HFF-Myc (cell line): ENCODE measurements around the gene BICC1.

Experiments
- DNase-seq: peaks from one replicate; pipeline ENCODE4 v3.0.0-alpha.2; 2011; ENCODE audit warnings: low read depth; ENCODE audit errors: extremely low read depth
- H3K4me3 ChIP-seq: replicated peaks from 2 replicates; pipeline ENCODE4 v1.5.1; 2011; ENCODE audit warnings: low read depth, mild to moderate bottlenecking, control low read depth, low read length
- TF ChIP-seq, protein P1 (sequence below): IDR thresholded peaks from 2 replicates; pipeline ENCODE4 v1.5.1; 2012; ENCODE audit warnings: mild to moderate bottlenecking, low read depth, low read length, control low read depth; ENCODE audit errors: missing control alignments

BICC1 gene

GRCh38 chr10:58609532-58610150 is 97.0 kb downstream of the BICC1 start:
- TF ChIP-seq, protein P1, sequence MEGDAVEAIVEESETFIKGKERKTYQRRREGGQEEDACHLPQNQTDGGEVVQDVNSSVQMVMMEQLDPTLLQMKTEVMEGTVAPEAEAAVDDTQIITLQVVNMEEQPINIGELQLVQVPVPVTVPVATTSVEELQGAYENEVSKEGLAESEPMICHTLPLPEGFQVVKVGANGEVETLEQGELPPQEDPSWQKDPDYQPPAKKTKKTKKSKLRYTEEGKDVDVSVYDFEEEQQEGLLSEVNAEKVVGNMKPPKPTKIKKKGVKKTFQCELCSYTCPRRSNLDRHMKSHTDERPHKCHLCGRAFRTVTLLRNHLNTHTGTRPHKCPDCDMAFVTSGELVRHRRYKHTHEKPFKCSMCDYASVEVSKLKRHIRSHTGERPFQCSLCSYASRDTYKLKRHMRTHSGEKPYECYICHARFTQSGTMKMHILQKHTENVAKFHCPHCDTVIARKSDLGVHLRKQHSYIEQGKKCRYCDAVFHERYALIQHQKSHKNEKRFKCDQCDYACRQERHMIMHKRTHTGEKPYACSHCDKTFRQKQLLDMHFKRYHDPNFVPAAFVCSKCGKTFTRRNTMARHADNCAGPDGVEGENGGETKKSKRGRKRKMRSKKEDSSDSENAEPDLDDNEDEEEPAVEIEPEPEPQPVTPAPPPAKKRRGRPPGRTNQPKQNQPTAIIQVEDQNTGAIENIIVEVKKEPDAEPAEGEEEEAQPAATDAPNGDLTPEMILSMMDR, result no peak
- no peak for DNase-seq
- H3K4me3 ChIP-seq, result no peak overlapping the region

DNA sequence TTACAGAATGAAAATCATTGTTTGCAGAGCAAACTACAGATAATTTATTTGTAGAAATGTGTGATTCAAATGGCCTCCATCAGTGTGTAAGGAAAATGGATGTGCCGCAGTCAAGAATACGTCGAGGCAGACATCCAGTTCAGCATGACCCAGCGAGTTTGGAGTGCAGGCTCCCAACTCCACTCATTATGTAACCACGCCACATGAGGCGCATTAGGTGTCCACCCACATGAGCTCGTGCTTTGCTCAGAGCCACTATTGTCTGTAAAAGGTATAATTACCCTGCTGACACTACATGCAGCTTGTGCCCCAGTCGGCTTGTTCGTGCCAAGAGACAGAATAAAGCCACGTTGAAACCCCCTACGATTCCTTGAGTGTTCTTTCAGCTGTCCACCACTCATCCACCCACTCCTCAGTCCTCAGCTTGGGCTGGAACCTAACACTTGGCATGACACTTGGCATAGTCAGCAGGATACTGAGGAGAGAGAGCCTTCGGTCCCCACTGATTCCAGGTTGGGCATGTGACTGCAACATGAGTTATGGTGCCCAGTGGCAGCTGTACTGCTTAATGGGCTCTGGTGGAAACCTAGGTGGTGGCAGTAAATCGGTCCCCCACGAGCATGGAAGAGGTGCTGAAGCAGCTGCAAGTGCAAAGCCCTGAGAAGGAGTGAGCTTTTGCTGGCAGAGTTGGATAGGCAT is 102.7 kb downstream of the BICC1 start:
- DNase-seq, result no peak
- no peak overlapping the region for H3K4me3 ChIP-seq
- TF ChIP-seq, protein P1, result no peak

DNA sequence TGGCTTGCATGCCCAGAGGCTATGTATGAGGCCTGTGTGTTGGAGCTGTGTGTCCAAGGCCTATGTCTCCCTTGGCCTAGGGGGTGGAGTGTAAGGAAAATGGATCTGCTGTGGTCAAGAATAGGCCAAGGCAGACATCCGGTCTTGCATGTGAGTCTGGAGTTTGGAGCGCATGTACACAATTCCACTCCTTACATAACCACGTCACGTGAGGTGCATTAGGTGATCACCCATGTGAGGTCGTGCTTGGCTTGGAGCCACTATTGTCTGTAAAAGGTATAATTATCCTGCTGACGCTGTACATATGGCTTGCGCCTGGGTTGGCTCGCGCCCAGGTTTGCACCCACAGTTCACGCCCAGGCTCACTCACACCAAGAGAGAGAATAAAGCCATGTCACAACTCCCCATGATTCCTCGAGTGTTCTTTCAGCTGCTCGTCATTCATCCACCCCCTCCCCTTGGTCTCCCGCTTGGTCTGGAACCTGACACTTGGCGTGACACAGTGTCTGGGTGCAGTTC is 105.5 kb downstream of the BICC1 start:
- no peak for DNase-seq
- TF ChIP-seq, protein P1, result no peak
- no peak overlapping the region for H3K4me3 ChIP-seq

GRCh38 chr10:58621379-58622077 is 108.9 kb downstream of the BICC1 start:
- no peak for DNase-seq
- H3K4me3 ChIP-seq, result no peak overlapping the region
- TF ChIP-seq, protein P1, result no peak

- no peak for DNase-seq
- no peak overlapping the region for H3K4me3 ChIP-seq
- TF ChIP-seq, protein P1, result no peak
Measured at GRCh38 chr10:58622246-58622645, 109.6 kb downstream of the BICC1 start.

GRCh38 chr10:58625070-58625469 is 112.4 kb downstream of the BICC1 start:
- peak; percentile 91 for DNase-seq
- TF ChIP-seq, protein P1, result no peak

More at GRCh38 chr10:58625070-58625469, 112.4 kb downstream of the BICC1 start:
- H3K4me3 ChIP-seq, result no peak overlapping the region
